ENCODE results near the gene SLC35G2.

GRCh38 chr3:136831461-136831860 lies 12.5 kb downstream of the SLC35G2 start:
- TF ChIP-seq POLR2A (IDR thresholded peaks at IDR 0.05; ENCODE audit: low read length) = no peak
- TF ChIP-seq GATA1 (IDR thresholded peaks at IDR 0.05; ENCODE audit: low read depth, low read length) = no peak
